GM21723 (cell line): ENCODE data around the gene WBP2.

Experiments used
- ATAC-seq: cut with Tn5 transposase; IDR thresholded peaks from one replicate; pipeline ENCODE4 v1.9.1; 2021; ENCODE audit warnings: mild to moderate bottlenecking, moderate library complexity; ENCODE audit not compliant: unreplicated experiment

WBP2 gene

GRCh38 chr17:75845933-75846691, 9.0 kb downstream of the WBP2 start:
- ATAC-seq = no peak

DNA sequence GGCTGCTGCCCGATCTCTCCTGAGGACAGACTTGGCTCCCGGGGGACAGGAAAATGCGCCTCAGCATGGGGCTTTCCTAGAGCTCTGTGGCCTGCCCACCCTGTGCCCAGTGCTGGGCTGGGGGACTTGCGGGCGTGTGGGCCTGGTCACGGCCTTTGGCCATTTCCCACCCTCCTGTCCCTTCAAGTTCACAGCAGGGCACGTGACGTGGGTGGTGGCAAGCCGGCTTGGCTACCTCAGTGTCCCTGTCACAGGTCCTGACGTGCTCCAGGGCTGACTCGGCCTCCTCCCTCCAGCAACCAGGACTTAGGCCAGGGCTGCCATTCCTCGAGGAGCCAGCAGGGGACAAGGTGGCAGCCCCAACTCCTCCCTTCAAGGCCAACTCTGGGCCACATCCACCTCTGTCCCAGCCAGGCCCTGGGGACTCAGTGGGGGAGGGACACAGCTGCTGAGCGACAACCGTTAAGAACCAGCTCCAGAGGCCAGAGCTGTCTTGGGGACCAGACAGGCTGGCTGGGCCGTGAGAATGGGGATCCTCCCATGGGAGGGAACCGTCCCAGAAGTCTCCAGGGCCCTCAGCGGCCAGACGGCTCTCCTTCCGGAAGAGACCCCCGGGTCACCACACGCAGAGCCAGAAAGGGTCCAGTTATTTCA, 9.9 kb downstream of the WBP2 start:
- ATAC-seq = peak; percentile 68

GRCh38 chr17:75844530-75845057, 10.5 kb downstream of the WBP2 start:
- ATAC-seq = no peak

- peak; percentile 26 for ATAC-seq
These were observed 11.3 kb downstream of the WBP2 start, which contains the start of gene UNC13D for GRCh38 chr17:75843577-75844529. TSS of gene UNC13D (minus strand) at chr17:75844404. CDS start at chr17:75844337, 67 bp downstream.

- ATAC-seq = peak; percentile 4
These were observed 12.1 kb downstream of the WBP2 start for GRCh38 chr17:75842963-75843576.

DNA sequence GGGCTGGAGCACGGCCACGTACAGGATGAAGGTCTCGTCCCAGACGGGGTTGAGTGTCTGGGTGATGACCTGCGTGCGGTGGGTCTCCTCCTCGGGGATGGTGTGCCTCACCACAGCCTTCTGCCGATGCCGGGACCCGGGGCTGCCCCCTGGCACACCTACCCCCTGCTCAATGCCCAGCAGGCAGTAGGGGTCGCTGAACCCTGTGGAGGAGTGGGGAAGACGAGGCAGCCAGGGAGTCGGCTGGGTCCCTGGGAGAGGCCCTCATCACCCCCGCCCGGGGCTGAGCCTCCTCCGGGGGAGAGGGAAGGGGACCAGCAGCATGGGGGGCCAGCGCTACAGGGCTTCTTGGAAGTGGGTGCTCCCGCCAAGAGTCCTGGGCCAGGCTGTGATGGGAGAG, 12.7 kb downstream of the WBP2 start:
- ATAC-seq = no peak

DNA sequence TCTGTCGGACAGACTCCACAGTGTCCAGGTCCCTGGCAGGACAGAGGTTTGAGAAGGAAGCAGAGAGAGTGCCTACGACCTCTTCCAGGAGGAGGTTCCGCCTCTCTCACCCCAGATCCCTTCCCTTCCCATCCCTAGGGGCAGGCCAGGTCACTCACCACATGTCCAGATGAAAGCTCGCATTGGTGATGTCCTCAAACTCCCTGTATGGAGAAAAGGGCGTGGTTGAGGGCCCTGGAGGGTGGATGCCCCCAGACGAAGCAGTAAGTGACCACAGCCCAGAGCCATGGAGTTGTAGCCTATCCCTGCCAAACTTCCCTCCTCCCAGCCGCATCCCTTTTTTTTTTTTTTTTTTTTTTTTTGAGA, 14.4 kb downstream of the WBP2 start:
- ATAC-seq = no peak

DNA sequence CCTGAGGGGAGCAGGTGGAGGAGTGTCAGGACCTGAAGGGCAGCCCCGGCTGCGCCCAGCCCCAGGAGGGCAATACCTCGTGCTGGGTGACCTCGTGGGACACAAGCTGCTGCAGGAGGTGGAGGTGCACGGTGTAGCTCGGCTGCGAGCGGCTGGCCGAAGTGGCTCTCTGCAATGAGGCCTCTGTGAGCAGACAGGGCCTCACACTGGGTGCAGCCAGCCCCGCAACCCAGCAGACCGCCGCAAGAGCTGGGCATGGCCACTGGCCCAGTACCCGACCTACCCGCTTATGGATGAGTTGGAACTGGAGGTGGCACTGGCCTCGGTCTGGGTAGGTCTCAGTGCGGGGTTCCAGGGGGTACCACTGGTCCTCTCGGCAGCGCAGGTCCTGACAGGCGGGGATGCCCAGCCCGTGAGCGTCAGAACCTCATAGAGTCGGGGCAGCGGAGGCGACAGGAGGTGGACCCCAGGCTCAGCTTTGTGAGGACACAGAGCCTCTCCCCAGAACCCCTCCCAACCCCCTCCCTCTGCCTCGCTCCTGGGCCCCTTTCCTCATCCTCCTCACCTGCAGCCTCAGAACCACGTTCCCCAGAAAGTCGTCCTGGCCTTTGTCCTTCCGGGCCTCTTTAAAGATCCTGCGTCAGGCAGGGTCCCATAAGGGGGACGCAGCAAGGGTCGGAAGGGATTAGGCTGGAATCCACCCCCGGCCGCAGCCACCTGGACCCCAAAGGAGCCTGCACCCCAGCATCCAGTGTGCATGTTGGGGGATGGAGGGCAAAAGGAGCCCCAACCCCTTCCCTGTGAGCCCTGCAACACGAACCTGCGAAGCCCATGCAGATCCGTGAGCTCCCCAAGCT, 15.0 kb downstream of the WBP2 start:
- ATAC-seq = no peak

DNA sequence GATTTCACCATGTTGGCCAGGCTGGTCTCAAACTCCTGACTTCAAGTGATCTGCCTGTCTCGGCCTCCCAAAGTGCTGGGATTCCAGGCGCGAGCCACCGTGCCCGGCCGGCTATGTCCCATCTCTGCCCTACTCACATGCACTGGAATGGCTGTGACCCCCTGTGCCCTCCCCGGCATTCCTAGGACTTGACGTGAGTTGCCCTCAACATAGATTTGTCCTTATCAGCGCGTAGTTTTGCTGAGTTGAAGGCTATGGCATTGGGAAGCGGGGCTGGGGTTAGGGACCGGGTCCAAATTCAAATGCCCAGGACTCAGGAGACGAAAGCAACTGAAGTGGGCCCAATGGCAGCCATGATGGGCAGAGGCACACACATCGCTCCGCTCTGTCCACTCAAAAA, 16.7 kb downstream of the WBP2 start:
- ATAC-seq = no peak

DNA sequence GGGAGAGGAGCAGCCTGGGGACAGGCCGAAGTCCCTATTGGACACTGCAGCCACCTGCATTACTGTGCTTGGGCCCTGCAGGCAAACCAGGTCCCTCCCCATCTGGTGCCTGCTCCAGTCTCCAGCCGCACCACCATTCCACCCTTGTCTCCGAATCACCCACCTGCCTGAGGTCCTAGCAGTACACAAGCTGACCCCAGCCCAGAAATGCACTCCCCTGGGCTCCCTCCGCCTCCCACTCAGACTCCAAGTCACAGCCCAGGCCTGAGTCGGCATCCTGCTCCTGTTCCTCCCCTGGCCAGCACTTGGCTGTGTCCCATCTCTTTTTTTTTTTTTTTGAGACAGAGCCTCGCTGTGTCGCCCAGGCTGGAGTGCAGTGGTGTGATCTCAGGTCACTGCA, 17.2 kb downstream of the WBP2 start:
- no peak for ATAC-seq

DNA sequence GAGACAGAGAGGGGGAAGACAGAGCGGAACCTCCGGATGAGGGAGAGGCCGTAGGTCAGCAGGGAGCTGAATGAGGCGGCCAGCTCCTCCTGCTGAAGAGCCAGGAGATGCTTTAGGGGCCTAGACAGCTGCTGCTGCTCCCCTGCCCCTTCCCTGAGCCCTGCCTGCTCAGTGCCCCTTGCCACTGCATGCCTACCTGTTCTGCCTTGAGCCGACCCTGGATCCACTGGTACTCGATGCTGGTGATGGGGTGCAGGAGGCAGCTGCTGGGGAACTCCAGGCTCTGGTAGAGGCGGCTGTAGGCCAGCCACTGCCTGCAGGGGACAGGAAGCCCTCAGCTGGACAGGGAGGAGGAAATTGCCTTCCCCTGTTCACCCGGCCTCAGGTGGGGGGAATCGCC, 18.5 kb downstream of the WBP2 start:
- no peak for ATAC-seq

DNA sequence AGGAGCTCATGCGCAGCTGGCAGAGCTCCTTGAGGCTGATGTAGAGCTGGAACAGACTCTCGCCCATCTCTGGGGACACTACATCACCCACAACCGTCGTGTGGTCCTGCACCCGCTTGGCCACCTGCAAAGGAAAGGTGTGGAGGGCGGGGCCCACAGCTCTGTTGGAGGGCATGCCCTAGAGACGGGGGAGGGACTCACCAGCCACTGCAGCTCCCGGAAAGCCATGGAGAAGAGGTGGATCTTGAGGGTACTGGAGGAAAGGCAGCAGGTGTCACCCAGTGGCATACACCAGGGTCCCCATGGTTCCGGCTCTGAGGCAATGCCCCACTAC, 19.5 kb downstream of the WBP2 start:
- no peak for ATAC-seq

DNA sequence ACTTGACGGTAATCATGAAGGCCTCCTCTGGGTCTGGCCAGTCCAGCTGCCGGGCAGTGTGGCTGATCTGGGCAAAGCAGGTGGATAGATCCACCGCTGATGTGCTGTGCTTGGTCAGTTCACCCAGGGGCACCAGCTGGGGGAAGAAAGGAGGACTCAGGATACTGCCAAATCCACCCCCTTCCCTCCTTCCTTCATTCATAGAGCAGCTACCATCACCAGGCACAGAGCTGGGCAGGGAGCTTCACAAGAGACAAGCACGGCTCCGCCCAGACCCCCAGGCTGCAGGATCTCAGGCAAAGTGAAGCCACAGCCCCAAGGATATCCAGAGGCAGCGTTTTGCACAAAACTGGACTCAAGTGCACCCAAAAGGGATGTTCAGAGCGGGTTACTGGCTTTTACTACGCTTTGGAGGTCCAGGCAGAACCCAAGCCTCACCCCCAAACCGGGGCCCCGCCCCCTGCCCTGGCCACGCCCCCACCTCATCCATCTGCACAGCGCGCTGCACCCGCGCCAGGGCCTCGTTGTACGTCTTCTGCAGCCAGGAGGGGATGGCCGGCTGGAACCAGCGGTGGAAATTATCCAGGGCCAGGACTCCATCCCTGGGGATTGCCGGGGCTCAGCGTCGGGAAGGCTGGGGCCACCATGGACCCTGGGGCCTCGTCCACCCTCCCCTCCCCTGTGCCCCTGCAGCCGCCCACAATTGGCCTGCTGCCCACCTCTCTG, 20.0 kb downstream of the WBP2 start:
- ATAC-seq = no peak

DNA sequence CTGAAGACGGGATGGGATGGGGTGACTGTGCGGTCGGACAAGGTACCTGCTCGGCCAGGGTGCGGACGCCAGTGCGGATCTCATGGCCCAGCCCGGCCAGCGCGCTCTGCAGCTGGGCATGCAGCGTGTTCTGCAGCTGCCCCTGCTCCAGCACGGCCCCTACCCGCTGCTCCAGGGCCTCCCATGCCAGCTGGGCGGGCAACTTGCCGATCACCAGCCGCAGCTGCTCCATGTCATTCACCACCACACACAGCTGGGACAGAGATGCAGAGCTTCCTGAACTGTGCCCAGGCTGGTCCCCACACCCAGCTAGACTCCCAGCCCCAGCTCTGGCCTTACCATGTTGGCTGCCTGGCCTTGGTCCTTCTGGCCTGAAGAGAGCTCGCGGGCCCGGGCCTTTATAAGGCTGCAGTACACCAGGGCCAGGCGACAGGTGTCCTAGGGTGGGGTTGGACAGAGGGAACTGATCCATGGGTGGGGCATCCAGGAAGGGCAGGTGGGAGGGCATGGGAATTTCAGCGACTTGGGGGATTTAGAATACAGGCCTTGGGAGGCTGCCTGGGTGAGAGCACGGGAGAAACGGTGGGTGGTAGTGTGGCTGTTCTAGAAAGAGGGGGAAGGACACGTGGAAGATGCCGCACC, 20.7 kb downstream of the WBP2 start:
- ATAC-seq = no peak

DNA sequence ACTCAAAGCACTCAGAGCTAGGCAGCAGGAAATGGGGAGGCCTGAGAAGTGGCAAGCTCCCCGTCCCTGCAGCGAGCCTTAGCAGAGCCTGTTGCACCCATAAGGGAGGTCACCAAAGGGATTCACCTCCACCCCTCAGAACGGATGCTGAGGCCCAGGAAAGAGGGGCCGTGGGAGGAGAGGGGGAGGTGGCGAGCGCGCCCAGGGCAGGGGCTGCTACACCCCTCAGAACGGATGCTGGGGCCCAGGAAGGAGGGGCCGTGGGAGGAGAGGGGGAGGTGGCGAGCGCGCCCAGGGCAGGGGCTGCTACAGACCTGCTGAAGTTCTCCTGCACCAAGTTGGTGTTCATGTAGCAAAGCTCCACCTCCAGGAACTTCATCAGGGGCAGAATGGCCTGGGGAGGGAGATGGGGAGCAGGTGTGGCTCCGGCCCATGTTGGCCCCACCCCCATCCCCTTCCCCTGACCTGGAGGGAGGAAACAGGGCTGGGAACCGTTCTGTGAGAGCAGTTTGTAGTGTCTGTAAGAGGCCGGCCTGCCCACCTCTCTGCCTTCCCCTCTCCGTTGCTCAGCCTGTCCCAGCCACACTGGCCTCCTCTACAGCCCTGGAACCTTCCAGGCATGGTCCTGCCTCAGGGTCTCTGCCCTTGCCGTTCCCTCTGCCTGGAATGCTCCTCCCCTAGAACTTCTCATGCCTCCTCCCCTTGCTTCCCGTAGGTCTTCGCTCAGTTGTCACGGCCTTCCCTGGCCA, 22.3 kb downstream of the WBP2 start:
- no peak for ATAC-seq

DNA sequence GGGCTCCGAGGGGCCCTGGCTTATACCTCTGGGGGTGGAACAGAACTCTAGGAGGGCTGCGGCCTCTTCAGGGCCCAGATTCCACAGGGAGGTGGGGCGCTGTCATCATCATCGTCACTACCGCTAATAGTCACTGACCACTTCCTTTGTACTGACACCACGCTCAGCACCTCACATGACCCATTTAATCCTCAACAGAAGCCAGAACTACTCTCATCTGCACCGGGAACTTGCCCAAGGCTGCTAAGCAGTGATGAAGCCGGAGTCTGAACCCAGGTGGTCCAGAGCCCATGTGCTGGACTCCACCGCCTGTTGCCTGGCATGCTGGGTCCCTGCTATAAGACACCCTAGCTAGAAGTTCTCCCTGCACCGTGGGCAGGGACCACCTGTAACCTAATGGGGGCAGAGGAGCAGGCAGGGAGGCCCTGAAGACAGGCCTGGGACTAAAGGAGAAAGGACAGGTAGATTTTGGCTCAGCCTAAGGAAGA, 22.9 kb downstream of the WBP2 start:
- no peak for ATAC-seq

- ATAC-seq = no peak
These were observed 24.0 kb downstream of the WBP2 start for GRCh38 chr17:75831032-75831571.
